ENCODE data around the gene IL17REL. TPM values are rescaled to one million over a fixed set of nuclear protein-coding genes. Genes with fewer than 3 reads are reported as not detected.

Gene IL17REL
- total and polyA plus RNA-seq, 4 donors, result 0.02 to 0.51 (median 0.19) TPM; not detected in 1

DNA sequence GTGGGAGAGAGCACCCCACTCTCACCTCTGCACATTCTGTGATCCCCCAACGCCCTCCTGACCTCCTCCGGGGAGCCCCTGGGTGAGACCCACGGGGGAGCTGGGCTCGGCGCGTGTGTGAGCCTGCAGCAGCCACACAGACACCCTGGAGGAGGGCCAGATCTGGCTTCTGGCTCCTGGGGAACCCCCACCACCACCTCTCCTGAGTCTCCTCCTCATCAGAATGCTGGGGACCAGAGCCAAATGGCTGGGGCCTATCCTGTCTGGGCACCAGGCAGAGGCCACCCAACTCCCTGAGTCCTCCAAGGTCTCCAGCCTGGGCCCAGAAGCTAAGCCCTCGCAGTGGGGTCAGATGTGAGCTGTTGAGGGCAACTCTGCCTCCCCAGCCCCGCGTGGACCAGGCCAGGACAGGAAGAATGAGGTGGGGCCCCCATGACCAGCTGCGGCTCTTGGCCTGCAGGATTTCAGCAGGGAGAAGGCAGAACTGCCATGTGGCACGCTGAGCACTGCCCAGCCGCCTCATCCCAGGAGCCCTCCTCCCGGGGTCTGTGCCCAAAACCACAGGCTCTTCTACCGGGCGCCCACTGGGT lies 57.5 kb downstream of the IL17REL start:
- Histone ChIP-seq H3K27me3 (ENCODE audit: control insufficient read depth in 3 of 3, insufficient read depth in 3 of 3, low read length in 2 of 3) (no peaks in the 10 kb centered on the region), H3K36me3 (ENCODE audit: control insufficient read depth in 4 of 4, insufficient read depth in 4 of 4, low read length in 4 of 4) (no peaks in the 10 kb centered on the region), H3K9ac (ENCODE audit: insufficient read depth in 1 of 2, low read length in 2 of 2) (no peak overlapping the region), H3K9me3 (ENCODE audit: control insufficient read depth in 4 of 4, insufficient read depth in 3 of 4, low read length in 3 of 4) (no peaks in the 10 kb centered on the region), H3K27ac (ENCODE audit: low read depth in 1 of 2, low read length in 1 of 2) (peak overlapping the region; percentile 43 to 94), H3K4me3 (no peak overlapping the region), H3K4me1 (ENCODE audit: control insufficient read depth in 5 of 5, insufficient read depth in 5 of 5, low read length in 5 of 5) (peaks cover 0 to 44% (median 27%) of the 10 kb centered on the region in 5 donors)
- WGBS, 2 donors, result 69 to 78% methylated on average over 15 of the region's 15 CpGs
- ATAC-seq (ENCODE audit: insufficient read depth, low FRiP score) (no peak), DNase-seq (no peak)
- TF ChIP-seq, protein P1, sequence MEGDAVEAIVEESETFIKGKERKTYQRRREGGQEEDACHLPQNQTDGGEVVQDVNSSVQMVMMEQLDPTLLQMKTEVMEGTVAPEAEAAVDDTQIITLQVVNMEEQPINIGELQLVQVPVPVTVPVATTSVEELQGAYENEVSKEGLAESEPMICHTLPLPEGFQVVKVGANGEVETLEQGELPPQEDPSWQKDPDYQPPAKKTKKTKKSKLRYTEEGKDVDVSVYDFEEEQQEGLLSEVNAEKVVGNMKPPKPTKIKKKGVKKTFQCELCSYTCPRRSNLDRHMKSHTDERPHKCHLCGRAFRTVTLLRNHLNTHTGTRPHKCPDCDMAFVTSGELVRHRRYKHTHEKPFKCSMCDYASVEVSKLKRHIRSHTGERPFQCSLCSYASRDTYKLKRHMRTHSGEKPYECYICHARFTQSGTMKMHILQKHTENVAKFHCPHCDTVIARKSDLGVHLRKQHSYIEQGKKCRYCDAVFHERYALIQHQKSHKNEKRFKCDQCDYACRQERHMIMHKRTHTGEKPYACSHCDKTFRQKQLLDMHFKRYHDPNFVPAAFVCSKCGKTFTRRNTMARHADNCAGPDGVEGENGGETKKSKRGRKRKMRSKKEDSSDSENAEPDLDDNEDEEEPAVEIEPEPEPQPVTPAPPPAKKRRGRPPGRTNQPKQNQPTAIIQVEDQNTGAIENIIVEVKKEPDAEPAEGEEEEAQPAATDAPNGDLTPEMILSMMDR (IDR thresholded peaks at IDR 0.05; ENCODE audit: control extremely low read depth, extremely low read depth), result no peak

DNA sequence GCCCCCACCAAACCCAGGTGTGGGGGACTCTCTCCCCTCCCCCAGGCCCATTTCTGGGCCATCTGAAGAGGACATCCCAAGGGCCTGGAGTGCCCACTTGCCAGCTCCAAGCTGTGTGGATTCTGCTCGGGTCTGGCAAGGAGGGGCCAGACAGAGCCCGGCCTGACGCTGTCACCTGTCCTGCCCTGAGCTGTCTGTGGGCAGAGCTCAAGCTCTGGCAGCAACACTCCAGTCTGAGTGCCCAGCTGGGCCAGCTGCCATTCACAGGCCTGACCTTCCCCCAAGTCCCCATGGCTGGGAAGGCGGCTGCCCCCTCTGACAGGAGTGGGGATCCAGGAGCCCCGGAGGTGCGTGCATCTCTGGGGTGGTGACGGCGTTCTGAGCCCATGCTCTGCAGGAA lies 58.2 kb downstream of the IL17REL start:
- ATAC-seq (ENCODE audit: insufficient read depth, low FRiP score) (no peak), DNase-seq (no peak)
- Histone ChIP-seq H3K4me1 (ENCODE audit: control insufficient read depth in 5 of 5, insufficient read depth in 5 of 5, low read length in 5 of 5) (peaks cover 0 to 44% (median 27%) of the 10 kb centered on the region in 5 donors), H3K9ac (ENCODE audit: insufficient read depth in 1 of 2, low read length in 2 of 2) (no peak overlapping the region), H3K27ac (ENCODE audit: low read depth in 1 of 2, low read length in 1 of 2) (peak overlapping the region; percentile 67 to 94), H3K36me3 (ENCODE audit: control insufficient read depth in 4 of 4, insufficient read depth in 4 of 4, low read length in 4 of 4) (no peaks in the 10 kb centered on the region), H3K4me3 (no peak overlapping the region), H3K27me3 (ENCODE audit: control insufficient read depth in 3 of 3, insufficient read depth in 3 of 3, low read length in 2 of 3) (no peaks in the 10 kb centered on the region), H3K9me3 (ENCODE audit: control insufficient read depth in 4 of 4, insufficient read depth in 3 of 4, low read length in 3 of 4) (no peaks in the 10 kb centered on the region)
- TF ChIP-seq, protein P1 (IDR thresholded peaks at IDR 0.05; ENCODE audit: control extremely low read depth, extremely low read depth), result no peak
- 73 to 93% methylated on average over 8 of the region's 8 CpGs for WGBS, 2 donors

DNA sequence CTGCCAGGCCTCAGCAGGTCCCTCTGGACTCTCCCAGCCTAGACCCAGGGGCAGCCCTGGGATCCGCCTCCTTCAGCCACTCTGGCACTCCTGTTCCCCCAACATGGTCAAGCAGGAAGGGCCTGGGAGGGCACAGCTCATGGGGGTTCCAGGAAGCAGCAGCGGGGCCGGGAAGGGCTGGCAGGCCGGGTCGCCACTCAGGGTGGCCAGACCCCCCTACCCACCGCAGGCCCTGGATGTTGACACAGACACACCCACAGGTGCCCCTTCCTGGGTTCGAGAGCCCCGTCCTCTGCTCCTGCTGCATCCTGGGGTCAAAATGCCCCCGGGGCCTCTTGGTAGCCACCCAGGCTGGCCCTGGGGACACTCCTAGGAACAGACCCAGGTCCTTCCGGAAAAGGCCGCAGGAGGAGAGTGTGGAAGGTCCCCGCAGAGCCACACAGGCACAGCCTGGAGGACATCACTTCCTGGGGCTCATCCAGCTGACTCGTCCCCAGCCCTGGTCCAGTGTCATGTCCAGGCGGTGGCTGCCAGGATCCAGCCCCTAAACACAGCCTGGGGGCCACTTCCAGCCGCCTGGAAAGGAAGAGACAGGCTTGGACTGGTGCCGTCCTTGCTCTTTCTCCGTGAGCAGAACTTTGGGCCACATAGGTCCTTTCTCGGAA lies 58.8 kb downstream of the IL17REL start:
- peak overlapping the region; percentile 67 to 94 for H3K27ac ChIP-seq (ENCODE audit: low read depth in 1 of 2, low read length in 1 of 2)
- no peak overlapping the region for H3K4me3 ChIP-seq
- H3K4me1 ChIP-seq (ENCODE audit: control insufficient read depth in 5 of 5, insufficient read depth in 5 of 5, low read length in 5 of 5), result peaks cover 0 to 41% (median 28%) of the 10 kb centered on the region in 5 donors

More for the DNA sequence above, 58.8 kb downstream of the IL17REL start:
- H3K9me3 ChIP-seq (ENCODE audit: control insufficient read depth in 4 of 4, insufficient read depth in 3 of 4, low read length in 3 of 4), result no peaks in the 10 kb centered on the region
- no peaks in the 10 kb centered on the region for H3K27me3 ChIP-seq (ENCODE audit: control insufficient read depth in 3 of 3, insufficient read depth in 3 of 3, low read length in 2 of 3)
- H3K9ac ChIP-seq (ENCODE audit: insufficient read depth in 1 of 2, low read length in 2 of 2), result no peak overlapping the region
- WGBS, 2 donors, result 53 to 66% methylated on average over 18 of the region's 18 CpGs
- ATAC-seq (ENCODE audit: insufficient read depth, low FRiP score), result no peak
- TF ChIP-seq, protein P1 (IDR thresholded peaks at IDR 0.05; ENCODE audit: control extremely low read depth, extremely low read depth), result no peak
- no peak for DNase-seq
- no peaks in the 10 kb centered on the region for H3K36me3 ChIP-seq (ENCODE audit: control insufficient read depth in 4 of 4, insufficient read depth in 4 of 4, low read length in 4 of 4)
